GM10847 (cell line): ENCODE results near the gene ZBTB38.

ENCODE experiments used
- POLR2A ChIP-seq: IDR thresholded peaks from 2 replicates; pipeline ENCODE4 v1.6.1; 2011; ENCODE audit not compliant: insufficient read length; ENCODE audit errors: extremely low read depth

ZBTB38 gene, protein sequence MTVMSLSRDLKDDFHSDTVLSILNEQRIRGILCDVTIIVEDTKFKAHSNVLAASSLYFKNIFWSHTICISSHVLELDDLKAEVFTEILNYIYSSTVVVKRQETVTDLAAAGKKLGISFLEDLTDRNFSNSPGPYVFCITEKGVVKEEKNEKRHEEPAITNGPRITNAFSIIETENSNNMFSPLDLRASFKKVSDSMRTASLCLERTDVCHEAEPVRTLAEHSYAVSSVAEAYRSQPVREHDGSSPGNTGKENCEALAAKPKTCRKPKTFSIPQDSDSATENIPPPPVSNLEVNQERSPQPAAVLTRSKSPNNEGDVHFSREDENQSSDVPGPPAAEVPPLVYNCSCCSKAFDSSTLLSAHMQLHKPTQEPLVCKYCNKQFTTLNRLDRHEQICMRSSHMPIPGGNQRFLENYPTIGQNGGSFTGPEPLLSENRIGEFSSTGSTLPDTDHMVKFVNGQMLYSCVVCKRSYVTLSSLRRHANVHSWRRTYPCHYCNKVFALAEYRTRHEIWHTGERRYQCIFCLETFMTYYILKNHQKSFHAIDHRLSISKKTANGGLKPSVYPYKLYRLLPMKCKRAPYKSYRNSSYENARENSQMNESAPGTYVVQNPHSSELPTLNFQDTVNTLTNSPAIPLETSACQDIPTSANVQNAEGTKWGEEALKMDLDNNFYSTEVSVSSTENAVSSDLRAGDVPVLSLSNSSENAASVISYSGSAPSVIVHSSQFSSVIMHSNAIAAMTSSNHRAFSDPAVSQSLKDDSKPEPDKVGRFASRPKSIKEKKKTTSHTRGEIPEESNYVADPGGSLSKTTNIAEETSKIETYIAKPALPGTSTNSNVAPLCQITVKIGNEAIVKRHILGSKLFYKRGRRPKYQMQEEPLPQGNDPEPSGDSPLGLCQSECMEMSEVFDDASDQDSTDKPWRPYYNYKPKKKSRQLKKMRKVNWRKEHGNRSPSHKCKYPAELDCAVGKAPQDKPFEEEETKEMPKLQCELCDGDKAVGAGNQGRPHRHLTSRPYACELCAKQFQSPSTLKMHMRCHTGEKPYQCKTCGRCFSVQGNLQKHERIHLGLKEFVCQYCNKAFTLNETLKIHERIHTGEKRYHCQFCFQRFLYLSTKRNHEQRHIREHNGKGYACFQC (N-terminal part only)

DNA sequence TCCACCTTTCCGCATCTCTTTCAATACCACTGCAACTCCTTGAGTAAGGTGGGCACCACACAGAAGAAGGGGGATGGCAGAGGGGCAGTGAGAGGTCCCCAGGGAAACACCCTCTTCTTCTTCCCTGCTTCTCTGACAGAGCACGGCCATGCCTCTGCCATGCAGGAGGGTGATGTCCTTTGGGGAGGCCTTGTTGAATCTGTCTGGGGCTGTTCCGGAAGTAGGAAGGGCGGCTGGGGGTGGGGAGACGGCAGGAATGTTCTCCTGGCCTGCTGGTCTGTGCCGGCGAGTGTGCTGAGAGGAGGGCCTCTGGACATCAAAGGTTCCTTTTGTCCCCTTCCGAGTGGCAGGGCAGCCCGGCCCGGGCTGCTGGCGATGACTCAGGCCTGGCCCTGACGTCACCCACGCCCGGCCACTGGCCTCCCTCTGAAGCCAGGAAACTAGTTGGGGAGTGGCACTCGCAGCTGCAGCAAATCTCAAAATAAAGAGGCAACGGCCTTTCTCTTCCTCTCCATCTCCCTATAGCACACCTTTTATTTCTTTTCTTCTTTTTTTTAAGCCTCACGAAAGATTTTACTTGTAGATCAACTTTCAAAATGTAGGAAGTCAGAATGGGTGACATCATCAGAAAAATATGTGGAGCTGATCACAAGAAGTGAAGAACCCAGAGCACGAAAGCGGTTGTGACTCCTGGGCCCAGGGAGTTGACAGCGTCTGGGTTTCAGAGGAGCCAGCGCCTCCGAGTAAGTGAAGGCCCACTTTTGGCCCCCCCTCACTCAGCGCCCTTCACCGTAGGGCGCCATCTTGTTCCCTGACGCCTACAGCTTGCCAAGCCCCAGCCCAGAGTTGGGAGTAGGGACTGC lies at the start of gene ZBTB38:
ZBTB38 (plus strand) TSS at position 443 of the 863 bp plus-strand sequence. CDS start 73,885 bp downstream, outside the sequence.
- no peak for TF ChIP-seq POLR2A

DNA sequence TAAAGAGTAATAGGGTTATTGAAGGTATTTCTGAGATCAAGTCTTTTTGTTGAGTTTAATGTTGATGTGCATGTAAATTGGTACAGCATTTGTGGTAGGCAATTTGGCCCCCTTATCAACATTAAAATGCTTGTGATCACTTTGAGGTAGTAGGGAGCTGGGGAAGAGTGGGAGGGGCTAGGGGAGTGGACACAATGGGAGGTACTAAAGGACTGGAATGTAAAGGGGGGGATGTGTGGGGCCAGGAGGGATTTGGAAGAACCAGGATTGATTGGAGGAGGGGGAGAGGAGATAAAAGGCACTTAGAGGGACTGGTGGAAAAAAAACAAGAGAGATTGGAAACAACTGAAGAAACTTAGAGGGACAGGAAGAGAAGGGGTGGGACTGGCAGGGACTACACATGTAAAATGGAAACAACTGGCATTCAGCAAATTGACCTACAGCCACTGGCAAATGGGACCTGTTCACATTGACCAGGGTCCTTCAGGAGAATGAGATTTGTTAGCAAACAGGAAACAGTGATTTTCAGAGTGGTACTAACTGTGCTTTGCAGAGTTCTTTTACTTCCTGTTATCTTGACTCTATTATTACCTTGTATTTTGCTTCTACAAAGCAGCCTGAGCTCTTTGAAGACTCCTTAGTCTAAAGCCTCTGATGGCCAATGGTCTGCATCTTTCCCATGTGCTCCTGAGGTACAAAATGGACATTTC lies 47.8 kb upstream of the ZBTB38 start:
- no peak for TF ChIP-seq POLR2A

DNA sequence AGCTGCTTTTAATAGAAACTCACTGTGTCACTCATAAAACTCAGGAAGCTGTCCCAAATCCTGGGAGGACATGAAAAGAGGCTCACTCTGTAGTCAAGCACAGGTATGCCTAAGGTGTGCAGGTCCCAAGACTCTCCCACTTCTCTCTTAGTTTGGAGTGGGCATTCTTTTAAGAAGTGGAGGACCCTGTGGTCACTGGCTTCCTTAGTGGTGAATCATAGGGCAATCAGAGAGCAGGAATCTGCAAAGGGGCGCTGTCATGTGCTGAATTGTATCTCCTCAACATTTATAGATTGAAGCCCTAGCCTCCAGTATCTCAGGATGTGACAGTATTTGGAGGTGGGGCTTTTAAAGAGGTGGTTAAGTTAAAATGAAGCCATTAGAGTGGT lies 47.2 kb upstream of the ZBTB38 start:
- TF ChIP-seq POLR2A, result no peak

DNA sequence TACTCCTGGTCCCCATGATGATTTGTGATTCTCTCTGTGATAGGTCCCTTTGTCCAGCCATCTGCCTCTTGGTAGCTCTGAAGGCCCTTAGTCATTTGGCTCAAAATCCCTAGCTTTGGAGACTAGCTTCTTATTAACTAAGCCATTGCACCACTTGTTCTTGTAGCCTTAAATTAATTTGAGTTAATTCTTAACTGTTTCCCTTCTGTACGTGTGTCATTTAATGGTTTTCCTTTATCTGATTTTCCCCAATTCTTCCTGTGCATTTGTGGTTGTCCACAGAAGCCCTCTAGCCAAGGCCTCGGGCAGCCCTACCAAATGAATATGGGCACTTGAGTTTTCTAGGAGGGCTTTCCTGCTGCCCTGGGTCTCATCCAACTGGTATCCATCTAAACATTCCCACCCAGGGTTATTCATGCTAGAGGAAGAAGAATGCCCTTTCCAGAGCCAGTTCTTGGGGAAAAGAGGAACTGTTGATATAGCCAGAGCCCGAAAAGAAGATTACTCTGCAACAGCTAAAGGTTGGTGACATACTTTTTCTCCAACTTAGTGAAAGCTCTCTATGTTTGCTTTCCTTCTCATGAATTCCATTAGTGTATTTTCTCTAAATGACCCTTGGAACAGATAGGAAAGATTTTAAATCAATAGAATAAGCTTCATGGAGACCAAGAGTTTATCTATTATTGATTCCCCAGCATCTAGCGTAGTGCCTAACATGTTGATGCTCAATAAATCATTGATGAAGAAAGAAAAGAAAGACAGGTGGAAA lies 44.2 kb upstream of the ZBTB38 start:
- TF ChIP-seq POLR2A, result no peak

DNA sequence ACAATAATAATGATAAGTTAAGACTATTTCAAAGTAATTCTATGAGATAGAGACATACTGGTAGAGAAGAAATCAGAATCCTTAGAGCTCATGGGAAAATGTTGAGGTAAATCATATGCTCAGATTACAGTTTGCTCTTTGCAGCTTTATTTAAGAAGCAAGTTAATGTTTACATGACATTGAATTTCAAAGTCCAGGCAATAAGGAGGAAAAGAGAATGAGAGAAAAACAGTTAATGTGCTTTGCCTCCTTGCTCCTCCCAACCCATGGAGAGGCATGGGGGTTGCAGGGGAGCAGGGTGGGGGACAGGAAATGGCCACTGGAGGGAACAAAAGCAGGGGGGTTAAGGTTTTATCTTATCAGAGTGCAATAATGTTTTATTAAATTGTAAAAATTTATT lies 42.2 kb upstream of the ZBTB38 start:
- TF ChIP-seq POLR2A, result no peak

DNA sequence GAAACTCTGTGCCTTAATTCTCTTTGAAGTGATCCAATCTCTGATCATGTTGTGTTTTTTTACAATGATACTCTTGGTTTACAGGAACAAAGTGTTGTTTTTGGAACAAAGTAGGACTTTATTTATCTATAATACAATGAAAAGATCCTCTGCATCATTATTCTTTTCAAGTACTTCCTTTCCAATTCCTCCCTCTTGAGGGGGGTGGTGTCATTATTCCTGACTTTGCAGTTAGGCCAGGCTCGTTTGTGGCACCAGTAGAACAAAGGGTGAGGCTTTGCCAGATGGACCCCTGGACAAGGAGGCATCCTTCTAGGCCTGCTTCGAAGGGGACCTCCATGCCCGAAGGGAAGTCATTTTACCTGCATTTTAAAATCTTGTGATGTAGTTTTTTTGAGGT lies 41.7 kb upstream of the ZBTB38 start:
- no peak for TF ChIP-seq POLR2A

DNA sequence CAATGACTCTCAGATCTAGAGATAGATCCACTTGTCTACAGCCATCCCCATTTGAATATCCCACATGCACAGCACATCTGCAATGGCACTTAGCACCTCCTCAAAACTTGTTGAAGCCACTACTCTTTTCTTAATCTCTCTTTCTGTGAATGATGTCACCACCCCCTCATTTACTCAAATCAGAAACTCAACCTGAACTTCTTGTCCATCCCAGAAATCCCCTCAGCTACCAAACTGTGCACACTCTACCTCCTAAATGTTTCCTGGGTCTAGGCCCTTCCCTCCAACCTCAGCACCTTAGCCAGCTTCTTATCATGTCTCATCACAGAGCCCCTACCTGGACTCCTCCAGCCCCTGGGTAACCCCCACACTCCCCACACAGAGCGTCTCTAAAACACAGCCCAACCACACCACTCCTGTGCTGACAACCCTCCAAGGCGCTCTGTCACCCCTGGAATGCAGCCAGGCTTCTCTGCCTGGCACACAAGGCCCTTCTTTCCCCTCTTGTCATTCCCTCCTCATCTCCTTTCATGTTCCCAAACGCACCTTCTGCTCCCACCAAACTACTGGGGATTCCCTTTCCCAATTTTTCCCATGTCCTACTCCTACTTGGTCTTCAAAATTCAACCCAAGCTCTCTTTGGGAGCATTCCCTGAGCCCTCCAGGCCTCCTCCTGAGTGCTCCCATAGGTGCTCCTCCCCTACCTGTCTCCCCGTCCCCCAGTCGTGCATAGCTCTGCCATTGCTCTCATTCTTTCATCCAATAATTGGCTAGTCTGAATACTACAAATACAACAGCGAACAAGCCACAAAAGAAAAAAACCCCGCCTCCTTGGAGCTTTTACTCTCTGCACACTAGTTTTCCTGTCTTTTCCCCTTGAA lies 39.8 kb upstream of the ZBTB38 start:
- no peak for TF ChIP-seq POLR2A

DNA sequence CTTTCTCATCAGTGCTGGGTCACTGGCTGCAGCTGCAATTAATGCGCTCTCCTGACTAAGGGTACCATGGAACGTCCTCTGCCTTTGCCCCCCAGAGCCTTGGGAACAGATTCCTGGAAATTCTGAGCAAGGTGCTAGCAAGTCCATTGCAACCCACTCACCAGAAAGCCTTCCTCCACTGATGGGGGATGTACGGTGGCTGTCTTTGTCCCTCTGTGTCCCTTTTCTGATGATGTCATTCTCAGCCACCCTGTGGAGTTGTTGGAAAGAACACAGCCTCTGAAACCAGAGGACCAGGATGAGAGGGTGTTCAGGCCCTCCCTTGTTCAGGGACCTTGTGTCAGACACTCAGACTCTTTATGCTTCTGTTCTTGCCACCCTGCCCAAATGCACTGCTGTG lies 38.1 kb upstream of the ZBTB38 start:
- no peak for TF ChIP-seq POLR2A

DNA sequence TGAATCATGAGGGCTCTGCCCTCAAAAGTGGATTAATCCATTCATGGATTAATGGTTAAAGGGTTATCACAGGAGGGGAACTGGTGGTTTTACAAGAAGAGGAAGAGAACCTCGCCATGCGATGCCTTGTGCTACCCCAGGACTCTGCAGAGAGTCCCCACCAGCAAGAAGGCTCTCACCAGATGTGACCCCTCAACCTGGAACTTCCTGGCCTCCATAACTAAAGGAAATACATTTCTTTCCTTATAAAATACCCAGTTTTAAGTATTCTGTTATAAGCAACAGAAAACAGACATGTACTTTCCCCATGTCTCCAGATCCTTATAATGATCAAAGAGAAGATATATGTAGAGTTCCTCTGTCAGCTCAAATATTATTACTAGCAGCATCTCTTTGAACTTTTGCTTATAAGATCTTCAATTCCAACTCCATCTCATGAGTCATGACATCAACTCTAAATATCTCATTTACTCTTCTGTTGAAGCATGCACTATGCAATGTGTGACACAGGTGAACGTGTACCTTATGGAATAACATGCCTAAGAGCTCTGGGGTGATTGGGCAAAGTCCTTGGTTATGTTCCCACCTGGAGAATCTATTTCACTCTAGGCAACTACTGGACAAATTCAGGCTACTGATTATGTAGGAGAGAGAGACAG lies 37.5 kb upstream of the ZBTB38 start:
- TF ChIP-seq POLR2A, result no peak

DNA sequence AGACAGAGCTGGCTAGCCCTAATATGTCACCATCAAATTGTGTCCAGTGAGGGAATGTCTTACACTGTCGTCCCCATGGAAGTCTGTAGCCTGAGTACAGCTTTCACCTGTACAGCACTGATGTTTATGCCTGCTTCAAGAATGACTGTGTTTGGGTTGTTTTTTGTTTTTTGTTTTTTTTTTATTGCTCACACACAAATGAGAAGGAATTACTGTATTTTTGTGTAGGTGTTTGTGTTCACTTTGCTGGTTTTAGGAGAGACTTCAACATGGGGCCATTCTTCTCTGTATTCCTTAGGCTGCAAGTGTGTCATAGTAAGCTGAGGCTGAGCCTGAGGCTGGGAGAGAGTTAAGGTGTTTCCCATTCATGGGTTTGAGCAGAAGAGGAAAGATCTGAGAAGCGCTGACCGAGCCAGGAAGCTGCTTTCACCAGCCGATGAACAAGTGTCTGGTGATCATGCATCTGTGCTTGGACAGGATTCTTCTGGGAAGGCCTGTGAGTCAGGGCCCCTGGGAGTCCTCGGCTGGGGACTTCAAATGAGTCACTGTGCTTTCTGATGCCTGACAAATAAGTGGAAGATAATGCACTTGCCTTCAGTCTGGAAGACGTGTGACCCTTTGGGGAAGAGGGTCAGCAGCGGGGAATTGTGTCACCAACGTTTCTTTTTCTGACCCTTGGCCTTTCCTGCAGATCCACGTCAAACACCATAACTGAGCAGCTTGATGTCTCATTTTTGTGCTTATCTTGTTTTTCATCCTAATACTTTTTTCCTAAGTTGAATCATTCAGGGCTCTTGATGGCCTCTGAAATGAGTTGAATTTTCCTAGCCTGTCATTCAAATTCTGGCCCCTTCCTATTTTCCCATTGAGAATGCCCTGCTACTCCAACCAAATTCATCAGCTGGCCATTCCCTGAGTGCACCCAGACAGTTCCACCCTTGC lies 36.7 kb upstream of the ZBTB38 start:
- TF ChIP-seq POLR2A, result no peak

DNA sequence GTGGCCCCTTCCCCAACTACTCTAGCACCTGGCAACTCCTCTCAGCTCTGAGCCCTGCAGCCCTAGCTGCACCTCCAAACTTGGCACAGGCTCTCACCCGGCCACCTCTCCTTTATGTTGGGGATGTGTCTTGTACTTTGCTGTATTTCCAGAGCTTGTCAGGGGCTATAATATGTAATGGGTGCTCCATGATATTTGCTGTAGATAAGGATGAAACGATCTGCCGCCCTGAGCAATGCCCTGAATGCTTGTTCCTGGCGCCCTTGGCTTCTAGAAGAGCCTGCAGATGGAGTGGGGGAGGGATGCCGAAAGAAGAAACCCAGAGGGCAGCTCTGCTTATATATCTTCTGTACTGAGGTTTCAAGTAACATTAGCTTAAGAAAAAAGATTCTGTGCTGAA lies 35.9 kb upstream of the ZBTB38 start:
- TF ChIP-seq POLR2A, result no peak
